Liver (tissue), 9 donors: ENCODE data around the gene MYADML2. TPM values are rescaled to one million over a fixed set of nuclear protein-coding genes. Genes with fewer than 3 reads are reported as not detected.

Experiments used
- DNase-seq: peaks from one replicate; pipeline ENCODE4 v3.0.0-alpha.2; 2017; ENCODE audit warnings: low spot score
- H3K27ac ChIP-seq, 2 donors: one replicate each; pipeline ENCODE4 v1.7.0; 2013; ENCODE audit warnings: inconsistent platforms in 2 of 2, low read length in 2 of 2, control low read depth in 1 of 2, low read depth in 1 of 2, mild to moderate bottlenecking in 1 of 2
- H3K27me3 ChIP-seq, 4 donors: one replicate each; pipeline versions ENCODE4 v1.6.1 to v1.7.0; 2013; ENCODE audit warnings: low read length in 3 of 4, inconsistent platforms in 1 of 4, mild to moderate bottlenecking in 1 of 4, moderate library complexity in 1 of 4; ENCODE audit not compliant: control insufficient read depth in 4 of 4, insufficient read depth in 4 of 4
- H3K36me3 ChIP-seq, 4 donors: one replicate each; pipeline versions ENCODE4 v1.6.1 to v1.7.0; 2013; ENCODE audit warnings: low read length in 3 of 4, mild to moderate bottlenecking in 3 of 4, low read depth in 1 of 4, moderate library complexity in 1 of 4; ENCODE audit not compliant: control insufficient read depth in 4 of 4, insufficient read depth in 3 of 4
- H3K4me1 ChIP-seq, 4 donors: one replicate each; pipeline versions ENCODE4 v1.6.1 to v1.7.0; 2013; ENCODE audit warnings: low read length in 3 of 4, mild to moderate bottlenecking in 3 of 4, moderate library complexity in 1 of 4; ENCODE audit not compliant: control insufficient read depth in 4 of 4, insufficient read depth in 4 of 4
- H3K4me3 ChIP-seq, 3 donors: one replicate each; pipeline versions ENCODE4 v1.6.1 to v1.7.0; 2013; ENCODE audit warnings: low read length in 3 of 3, control low read depth in 1 of 3, low read depth in 1 of 3, mild to moderate bottlenecking in 1 of 3
- H3K9ac ChIP-seq, 2 donors: one replicate each; pipeline ENCODE4 v1.7.0; 2013; ENCODE audit warnings: low read length in 2 of 2, mild to moderate bottlenecking in 2 of 2, moderate library complexity in 2 of 2, control low read depth in 1 of 2, low read depth in 1 of 2
- H3K9me3 ChIP-seq, 4 donors: one replicate each; pipeline versions ENCODE4 v1.6.1 to v1.7.0; 2013; ENCODE audit warnings: low read length in 3 of 4; ENCODE audit not compliant: control insufficient read depth in 4 of 4
- CTCF ChIP-seq: fragments of 150-350 bp; IDR thresholded peaks from 2 replicates; pipeline ENCODE4 v1.5.1; 2017; ENCODE audit warnings: improper control_type of control experiment, low read depth, low read length; ENCODE audit not compliant: missing input control
- EGR1 ChIP-seq, 2 donors: IDR thresholded peaks; 2 replicates each; pipeline ENCODE4 v1.6.1; 2016 to 2018; ENCODE audit warnings: antibody characterized with exemption in 2 of 2, low read depth in 2 of 2
- FOXA1 ChIP-seq: IDR thresholded peaks from 2 replicates; pipeline ENCODE4 v1.6.1; 2016; ENCODE audit warnings: antibody characterized with exemption
- FOXA2 ChIP-seq: IDR thresholded peaks from 2 replicates; pipeline ENCODE4 v1.6.1; 2016; ENCODE audit warnings: antibody characterized with exemption
- HNF4A ChIP-seq, 2 donors: conservative IDR thresholded peaks; 2 replicates each; pipeline ENCODE4 v1.6.1; 2016; ENCODE audit warnings: antibody characterized with exemption in 2 of 2, mild to moderate bottlenecking in 2 of 2
- HNF4G ChIP-seq: IDR thresholded peaks from 2 replicates; pipeline ENCODE4 v1.6.1; 2016; ENCODE audit warnings: antibody characterized with exemption
- JUND ChIP-seq, 2 donors: IDR thresholded peaks; 2 replicates each; pipeline ENCODE4 v1.6.1; 2016; ENCODE audit warnings: antibody characterized with exemption in 2 of 2
- MAX ChIP-seq: IDR thresholded peaks from 2 replicates; pipeline ENCODE4 v1.6.1; 2016; ENCODE audit warnings: antibody characterized with exemption
- NR2F2 ChIP-seq: IDR thresholded peaks from 2 replicates; pipeline ENCODE4 v1.6.1; 2016; ENCODE audit warnings: antibody characterized with exemption
- RAD21 ChIP-seq, 2 donors: IDR thresholded peaks; 2 replicates each; pipeline ENCODE4 v1.6.1; 2016; ENCODE audit warnings: antibody characterized with exemption in 2 of 2, mild to moderate bottlenecking in 2 of 2
- RXRA ChIP-seq, 2 donors: IDR thresholded peaks; 2 replicates each; pipeline ENCODE4 v1.6.1; 2017 to 2018; ENCODE audit warnings: antibody characterized with exemption in 2 of 2, mild to moderate bottlenecking in 1 of 2
- SP1 ChIP-seq: IDR thresholded peaks from 2 replicates; pipeline ENCODE4 v1.6.1; 2018; ENCODE audit warnings: antibody characterized with exemption, mild to moderate bottlenecking
- TAF1 ChIP-seq: conservative IDR thresholded peaks from 2 replicates; pipeline ENCODE4 v1.6.1; 2016; ENCODE audit warnings: antibody characterized with exemption, mild to moderate bottlenecking
- YY1 ChIP-seq: IDR thresholded peaks from 2 replicates; pipeline ENCODE4 v1.6.1; 2016; ENCODE audit warnings: antibody characterized with exemption, mild to moderate bottlenecking
- ZBTB33 ChIP-seq: IDR thresholded peaks from 2 replicates; pipeline ENCODE4 v1.6.1; 2016; ENCODE audit warnings: antibody characterized with exemption
- WGBS: extraction: QIAGEN DNeasy Blood & Tissue Kit; methylation state at CpG from one replicate; pipeline ENCODE4 v1.1.7; 2013; 5-methylcytosine and 5-hydroxymethylcytosine counted together
- polyA plus RNA-seq, 2 donors: library from polyadenylated mRNA; stranded (reverse) in 1 of 2; unstranded in 1 of 2; fragments of 200-250 nt in 1 of 2; fragments of >200 nt in 1 of 2; fragmentation: Nextera tagmentation in 1 of 2; extraction: Ambion mirVana in 1 of 2; gene quantifications; one replicate each; pipeline versions ENCODE4 v1.2.1 to v1.2.3, GENCODE V29; 2013 to 2015
- total RNA-seq, 2 donors: library from RNA; depleted of rRNA; stranded (reverse); fragments of >200 nt; gene quantifications; one replicate each; pipeline ENCODE4 v1.2.3, GENCODE V29; 2014
- TF ChIP-seq, protein P1 (sequence below): IDR thresholded peaks from 2 replicates; pipeline ENCODE4 v1.6.1; 2016; ENCODE audit warnings: antibody characterized with exemption, mild to moderate bottlenecking
- donor health status: healthy.
- donor health status: healthy.
- donor health status: healthy.
- donor health status: healthy.
- donor health status: healthy.

The MYADML2 gene
- total and polyA plus RNA-seq, 4 donors = not detected

DNA sequence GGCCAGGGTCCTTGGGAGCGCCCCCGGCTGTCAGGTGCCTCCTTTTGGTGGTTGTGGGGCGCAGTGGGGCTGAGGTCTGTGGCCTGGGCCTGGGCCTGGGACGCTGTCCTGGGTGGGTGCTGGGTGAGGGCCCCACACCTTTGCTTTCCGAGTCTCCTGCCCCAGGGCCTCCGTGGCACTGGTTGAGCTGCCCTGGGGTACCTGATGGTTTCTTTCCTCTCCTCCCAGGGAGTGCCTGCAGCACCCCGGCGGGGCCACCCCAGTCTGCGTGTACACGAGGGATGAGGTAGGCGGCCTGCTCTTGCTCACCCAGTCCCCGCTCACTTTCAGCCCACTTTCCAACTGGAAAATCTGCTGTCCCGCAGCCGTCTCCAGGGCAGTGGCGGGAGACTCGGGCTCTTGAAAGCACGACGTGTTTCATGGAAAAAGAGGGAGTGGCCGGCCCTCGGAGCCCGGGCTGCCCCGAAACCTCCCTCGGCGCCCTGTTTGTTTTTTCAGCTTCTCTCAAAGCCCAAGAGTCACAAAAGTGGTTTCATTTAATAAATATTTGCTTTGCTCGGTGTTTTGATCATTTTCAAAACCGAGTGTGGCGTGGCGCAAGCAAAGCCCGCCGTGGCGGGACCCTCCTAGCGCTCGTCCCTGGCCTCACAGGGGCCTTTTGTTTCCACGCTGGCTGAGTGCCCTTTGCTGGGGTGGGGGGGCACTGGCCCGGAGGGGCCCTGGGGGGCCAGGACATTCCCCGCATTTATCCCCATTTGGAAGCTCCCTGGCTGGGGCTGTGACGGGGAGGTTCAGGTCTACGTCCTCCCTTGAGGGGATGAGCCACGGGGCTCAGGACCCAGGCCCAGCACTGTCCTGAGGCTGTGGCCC is 47.8 kb upstream of the MYADML2 start:
- no peak overlapping the region for H3K4me3 ChIP-seq
- H3K27me3 ChIP-seq = no peaks in the 10 kb centered on the region
- peaks cover 0 to 3% (median under 1%) of the 10 kb centered on the region in 4 donors for H3K36me3 ChIP-seq
- no peaks in the 10 kb centered on the region for H3K9me3 ChIP-seq
- H3K27ac ChIP-seq = no peak overlapping the region
- WGBS = 61% methylated on average over 39 of the region's 39 CpGs
- H3K9ac ChIP-seq = no peak overlapping the region
- DNase-seq = no peak
- H3K4me1 ChIP-seq = peaks cover 13 to 35% (median 24%) of the 10 kb centered on the region in 4 donors
- no peak for TF ChIP-seq EGR1 (IDR thresholded peaks at IDR 0.05; ENCODE audit: low read depth in 2 of 2)
- TF ChIP-seq JUND (IDR thresholded peaks at IDR 0.05) = no peak
- no peak for TF ChIP-seq ZBTB33
- TF ChIP-seq CTCF = no peak
- no peak for TF ChIP-seq NR2F2
- no peak for TF ChIP-seq RAD21 (IDR thresholded peaks at IDR 0.05)
- no peak for TF ChIP-seq SP1
- no peak for TF ChIP-seq YY1
- no peak for TF ChIP-seq RXRA (IDR thresholded peaks at IDR 0.05)

- peaks cover 0 to 3% (median under 1%) of the 10 kb centered on the region in 4 donors for H3K36me3 ChIP-seq
- DNase-seq = no peak
- no peaks in the 10 kb centered on the region for H3K9me3 ChIP-seq
- H3K27me3 ChIP-seq = no peaks in the 10 kb centered on the region
- no peak overlapping the region for H3K4me3 ChIP-seq
- H3K27ac ChIP-seq = no peak overlapping the region
- no peak overlapping the region for H3K9ac ChIP-seq
- WGBS = 94% methylated on average over 37 of the region's 37 CpGs
- no peak for TF ChIP-seq FOXA1
- TF ChIP-seq CTCF = no peak
- TF ChIP-seq RAD21 (IDR thresholded peaks at IDR 0.05) = no peak
- no peak for TF ChIP-seq HNF4A (conservative IDR thresholded peaks at IDR 0.05)
- TF ChIP-seq HNF4G = no peak
- no peak for TF ChIP-seq JUND (IDR thresholded peaks at IDR 0.05)
- TF ChIP-seq TAF1 = no peak
- no peak for TF ChIP-seq EGR1 (IDR thresholded peaks at IDR 0.05; ENCODE audit: low read depth in 2 of 2)
- no peak for TF ChIP-seq FOXA2
- TF ChIP-seq, protein P1, sequence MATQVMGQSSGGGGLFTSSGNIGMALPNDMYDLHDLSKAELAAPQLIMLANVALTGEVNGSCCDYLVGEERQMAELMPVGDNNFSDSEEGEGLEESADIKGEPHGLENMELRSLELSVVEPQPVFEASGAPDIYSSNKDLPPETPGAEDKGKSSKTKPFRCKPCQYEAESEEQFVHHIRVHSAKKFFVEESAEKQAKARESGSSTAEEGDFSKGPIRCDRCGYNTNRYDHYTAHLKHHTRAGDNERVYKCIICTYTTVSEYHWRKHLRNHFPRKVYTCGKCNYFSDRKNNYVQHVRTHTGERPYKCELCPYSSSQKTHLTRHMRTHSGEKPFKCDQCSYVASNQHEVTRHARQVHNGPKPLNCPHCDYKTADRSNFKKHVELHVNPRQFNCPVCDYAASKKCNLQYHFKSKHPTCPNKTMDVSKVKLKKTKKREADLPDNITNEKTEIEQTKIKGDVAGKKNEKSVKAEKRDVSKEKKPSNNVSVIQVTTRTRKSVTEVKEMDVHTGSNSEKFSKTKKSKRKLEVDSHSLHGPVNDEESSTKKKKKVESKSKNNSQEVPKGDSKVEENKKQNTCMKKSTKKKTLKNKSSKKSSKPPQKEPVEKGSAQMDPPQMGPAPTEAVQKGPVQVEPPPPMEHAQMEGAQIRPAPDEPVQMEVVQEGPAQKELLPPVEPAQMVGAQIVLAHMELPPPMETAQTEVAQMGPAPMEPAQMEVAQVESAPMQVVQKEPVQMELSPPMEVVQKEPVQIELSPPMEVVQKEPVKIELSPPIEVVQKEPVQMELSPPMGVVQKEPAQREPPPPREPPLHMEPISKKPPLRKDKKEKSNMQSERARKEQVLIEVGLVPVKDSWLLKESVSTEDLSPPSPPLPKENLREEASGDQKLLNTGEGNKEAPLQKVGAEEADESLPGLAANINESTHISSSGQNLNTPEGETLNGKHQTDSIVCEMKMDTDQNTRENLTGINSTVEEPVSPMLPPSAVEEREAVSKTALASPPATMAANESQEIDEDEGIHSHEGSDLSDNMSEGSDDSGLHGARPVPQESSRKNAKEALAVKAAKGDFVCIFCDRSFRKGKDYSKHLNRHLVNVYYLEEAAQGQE = no peak
- TF ChIP-seq ZBTB33 = no peak
- no peak for TF ChIP-seq YY1
- TF ChIP-seq RXRA (IDR thresholded peaks at IDR 0.05) = no peak
- no peak for TF ChIP-seq MAX
- H3K4me1 ChIP-seq = peaks cover 13 to 32% (median 23%) of the 10 kb centered on the region in 4 donors
Observed at GRCh38 chr17:81993729-81994592, 46.9 kb upstream of the MYADML2 start.
